K562 (cell line): Measurements from ENCODE around the gene NOSIP.

Experiments
- CEBPG ChIP-seq, 3 experiments: fragments of 200-800 bp in 1 of 3; sonication (Bioruptor generic) in 1 of 3; sonication (generic) in 1 of 3; formaldehyde crosslinking in 1 of 3; IDR thresholded peaks in 2 of 3; conservative IDR thresholded peaks in 1 of 3; 2 replicates each; pipeline versions ENCODE4 v1.6.1 to v1.8.0; 2016 to 2022; ENCODE audit warnings: missing compliant biosample characterization in 2 of 3, missing genetic modification characterization in 2 of 3, mild to moderate bottlenecking in 1 of 3, missing genetic modification reagents in 1 of 3
- CTCFL ChIP-seq: IDR thresholded peaks from 2 replicates; pipeline ENCODE4 v1.6.1; 2011; ENCODE audit warnings: borderline replicate concordance, low read depth, mild to moderate bottlenecking, moderate library complexity, low read length; ENCODE audit not compliant: insufficient read depth, poor library complexity, severe bottlenecking
- ELK1 ChIP-seq: sonication (generic); formaldehyde crosslinking; IDR thresholded peaks from 2 replicates; pipeline ENCODE4 v1.8.1; 2022; ENCODE audit warnings: missing genetic modification reagents
- ESRRB ChIP-seq: fragments of 250-450 bp; sonication (Bioruptor Pico); IDR thresholded peaks from 2 replicates; pipeline ENCODE4 v1.5.0; 2020; ENCODE audit warnings: mild to moderate bottlenecking, moderate library complexity, borderline replicate concordance
- POLR2A ChIP-seq: fragments of 450-650 bp; conservative IDR thresholded peaks from 2 replicates; pipeline ENCODE4 v1.6.1; 2016
- POLR2AphosphoS5 ChIP-seq: IDR thresholded peaks from 2 replicates; pipeline ENCODE4 v1.6.1; 2011; ENCODE audit warnings: mild to moderate bottlenecking, low read depth, low read length, moderate library complexity; ENCODE audit not compliant: control insufficient read depth, insufficient read depth
- SMARCC2 ChIP-seq: fragments of 450-650 bp; IDR thresholded peaks from 2 replicates; pipeline ENCODE4 v1.6.1; 2017; ENCODE audit warnings: antibody characterized with exemption, moderate library complexity, mild to moderate bottlenecking, low read depth
- ZZZ3 ChIP-seq: fragments of 450-650 bp; IDR thresholded peaks from 2 replicates; pipeline ENCODE4 v1.6.1; 2016; ENCODE audit warnings: antibody characterized with exemption, mild to moderate bottlenecking, moderate library complexity
- TF ChIP-seq, protein P1 (sequence below): fragments of 450-650 bp; formaldehyde crosslinking; IDR thresholded peaks from 2 replicates; pipeline ENCODE4 v1.4.0; 2022; ENCODE audit warnings: missing genetic modification characterization
- TF ChIP-seq, protein P2 (sequence below), 3 experiments: IDR thresholded peaks in 2 of 3; conservative IDR thresholded peaks in 1 of 3; 2 replicates each; pipeline ENCODE4 v1.5.1; 2011 to 2012; ENCODE audit warnings: low read length in 3 of 3, mild to moderate bottlenecking in 3 of 3, control low read depth in 2 of 3, improper control_type of control experiment in 1 of 3, inconsistent platforms in 1 of 3, low read depth in 1 of 3, mixed read lengths in 1 of 3, moderate library complexity in 1 of 3; ENCODE audit not compliant: insufficient read depth in 2 of 3

DNA sequence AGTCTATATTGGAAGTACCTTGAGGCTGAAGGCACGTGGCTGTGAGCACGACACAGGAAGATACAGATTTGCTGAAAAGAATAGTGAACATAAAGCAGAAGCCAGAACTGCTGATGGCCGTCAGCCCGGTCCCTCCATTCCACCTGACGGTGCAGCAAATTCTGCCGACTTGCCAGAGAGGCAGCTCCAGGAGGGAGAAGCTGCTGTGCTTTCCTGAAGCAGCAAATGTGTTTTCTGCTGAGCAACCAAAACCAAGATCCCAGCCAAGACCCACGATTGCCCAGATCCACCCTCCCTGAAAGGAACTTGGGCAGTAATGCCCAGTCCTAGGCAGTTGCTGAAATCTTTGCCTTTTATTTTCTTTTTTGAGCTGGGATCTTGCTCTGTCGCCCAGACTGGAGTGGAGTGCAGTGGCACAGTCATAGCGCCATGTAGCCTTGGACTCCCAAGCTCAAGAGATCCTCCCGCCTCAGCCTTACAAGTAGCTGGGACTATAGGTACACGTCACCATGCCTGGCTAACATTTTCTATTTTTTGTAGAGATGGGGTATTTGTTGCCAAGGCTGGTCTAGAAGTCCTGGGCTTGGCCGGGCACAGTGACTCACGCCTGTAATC, 59.5 kb downstream of the NOSIP start:
- TF ChIP-seq, protein P1, sequence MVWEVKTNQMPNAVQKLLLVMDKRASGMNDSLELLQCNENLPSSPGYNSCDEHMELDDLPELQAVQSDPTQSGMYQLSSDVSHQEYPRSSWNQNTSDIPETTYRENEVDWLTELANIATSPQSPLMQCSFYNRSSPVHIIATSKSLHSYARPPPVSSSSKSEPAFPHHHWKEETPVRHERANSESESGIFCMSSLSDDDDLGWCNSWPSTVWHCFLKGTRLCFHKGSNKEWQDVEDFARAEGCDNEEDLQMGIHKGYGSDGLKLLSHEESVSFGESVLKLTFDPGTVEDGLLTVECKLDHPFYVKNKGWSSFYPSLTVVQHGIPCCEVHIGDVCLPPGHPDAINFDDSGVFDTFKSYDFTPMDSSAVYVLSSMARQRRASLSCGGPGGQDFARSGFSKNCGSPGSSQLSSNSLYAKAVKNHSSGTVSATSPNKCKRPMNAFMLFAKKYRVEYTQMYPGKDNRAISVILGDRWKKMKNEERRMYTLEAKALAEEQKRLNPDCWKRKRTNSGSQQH (CRISPR knock-in tag) = no peak
- no peak for TF ChIP-seq CEBPG (CRISPR knock-in tag; IDR thresholded peaks at IDR 0.05)
- TF ChIP-seq CEBPG (tag; conservative IDR thresholded peaks at IDR 0.05 in 1 of 2, IDR thresholded peaks at IDR 0.05 in 1 of 2) = no peak
- TF ChIP-seq, protein P2, sequence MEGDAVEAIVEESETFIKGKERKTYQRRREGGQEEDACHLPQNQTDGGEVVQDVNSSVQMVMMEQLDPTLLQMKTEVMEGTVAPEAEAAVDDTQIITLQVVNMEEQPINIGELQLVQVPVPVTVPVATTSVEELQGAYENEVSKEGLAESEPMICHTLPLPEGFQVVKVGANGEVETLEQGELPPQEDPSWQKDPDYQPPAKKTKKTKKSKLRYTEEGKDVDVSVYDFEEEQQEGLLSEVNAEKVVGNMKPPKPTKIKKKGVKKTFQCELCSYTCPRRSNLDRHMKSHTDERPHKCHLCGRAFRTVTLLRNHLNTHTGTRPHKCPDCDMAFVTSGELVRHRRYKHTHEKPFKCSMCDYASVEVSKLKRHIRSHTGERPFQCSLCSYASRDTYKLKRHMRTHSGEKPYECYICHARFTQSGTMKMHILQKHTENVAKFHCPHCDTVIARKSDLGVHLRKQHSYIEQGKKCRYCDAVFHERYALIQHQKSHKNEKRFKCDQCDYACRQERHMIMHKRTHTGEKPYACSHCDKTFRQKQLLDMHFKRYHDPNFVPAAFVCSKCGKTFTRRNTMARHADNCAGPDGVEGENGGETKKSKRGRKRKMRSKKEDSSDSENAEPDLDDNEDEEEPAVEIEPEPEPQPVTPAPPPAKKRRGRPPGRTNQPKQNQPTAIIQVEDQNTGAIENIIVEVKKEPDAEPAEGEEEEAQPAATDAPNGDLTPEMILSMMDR (IDR thresholded peaks at IDR 0.05 in 2 of 3, conservative IDR thresholded peaks at IDR 0.05 in 1 of 3; ENCODE audit: insufficient read depth in 2 of 3, low read depth in 1 of 3, low read length in 3 of 3) = no peak
- no peak for TF ChIP-seq ELK1
- TF ChIP-seq CTCFL = no peak
- no peak for TF ChIP-seq ZZZ3
- TF ChIP-seq POLR2A = no peak
- TF ChIP-seq ESRRB (CRISPR knock-in tag) = no peak
- no peak for TF ChIP-seq SMARCC2
- TF ChIP-seq POLR2AphosphoS5 = no peak
